SKM-1 treated with dmso at 0.1 percent for 144 hours (cell line): ENCODE data around the gene SNX19.
"Not testable (repeated sequence)": the region's sequence is repeated elsewhere in the genome, so short reads cannot be mapped to it uniquely, and the experiment has no call there.

Experiments used
- DNase-seq: peaks from one replicate; lab custom pipeline; 2025; ENCODE audit not compliant: unreplicated experiment; lab: John Stamatoyannopoulos, UW

Gene SNX19

GRCh38 chr11:130872981-130873380 lies 43.3 kb downstream of the SNX19 start:
- DNase-seq: no peak

- DNase-seq: no peak
Measured at GRCh38 chr11:130872513-130872912, 43.8 kb downstream of the SNX19 start.

- no peak for DNase-seq
Measured at GRCh38 chr11:130872102-130872501, 44.2 kb downstream of the SNX19 start.

- DNase-seq: no peak
Measured at GRCh38 chr11:130871616-130872015, 44.7 kb downstream of the SNX19 start.

- no peak for DNase-seq
Measured at GRCh38 chr11:130868721-130869390, 47.4 kb downstream of the SNX19 start.

- no peak for DNase-seq
Measured at GRCh38 chr11:130868086-130868710, 48.1 kb downstream of the SNX19 start.

GRCh38 chr11:130866831-130867230 lies 49.4 kb downstream of the SNX19 start:
- DNase-seq: no peak

GRCh38 chr11:130865774-130866114 lies 50.5 kb downstream of the SNX19 start:
- DNase-seq: no peak

- DNase-seq: no peak
Measured at GRCh38 chr11:130865091-130865773, 51.0 kb downstream of the SNX19 start.

- peak; percentile 69 for DNase-seq
Measured at GRCh38 chr11:130861902-130862860, 54.1 kb downstream of the SNX19 start.

GRCh38 chr11:130861283-130861682 lies 55.0 kb downstream of the SNX19 start:
- no peak for DNase-seq

GRCh38 chr11:130859886-130860285 lies 56.4 kb downstream of the SNX19 start:
- no peak for DNase-seq

- no peak for DNase-seq
Measured at GRCh38 chr11:130858215-130858614, 58.1 kb downstream of the SNX19 start.

GRCh38 chr11:130855707-130856106 lies 60.6 kb downstream of the SNX19 start:
- DNase-seq: not testable (repeated sequence)

- no peak for DNase-seq
Measured at GRCh38 chr11:130854483-130854882, 61.8 kb downstream of the SNX19 start.

- DNase-seq: no peak
Measured at GRCh38 chr11:130852589-130852988, 63.7 kb downstream of the SNX19 start.

GRCh38 chr11:130850185-130850944 lies 65.9 kb downstream of the SNX19 start:
- no peak for DNase-seq

- no peak for DNase-seq
Measured at GRCh38 chr11:130849215-130849568, 67.1 kb downstream of the SNX19 start.

- no peak for DNase-seq
Measured at GRCh38 chr11:130848361-130849214, 67.7 kb downstream of the SNX19 start.

GRCh38 chr11:130847517-130847916 lies 68.8 kb downstream of the SNX19 start:
- DNase-seq: no peak
